ENCODE data around the gene SMARCB1.

The SMARCB1 gene

DNA sequence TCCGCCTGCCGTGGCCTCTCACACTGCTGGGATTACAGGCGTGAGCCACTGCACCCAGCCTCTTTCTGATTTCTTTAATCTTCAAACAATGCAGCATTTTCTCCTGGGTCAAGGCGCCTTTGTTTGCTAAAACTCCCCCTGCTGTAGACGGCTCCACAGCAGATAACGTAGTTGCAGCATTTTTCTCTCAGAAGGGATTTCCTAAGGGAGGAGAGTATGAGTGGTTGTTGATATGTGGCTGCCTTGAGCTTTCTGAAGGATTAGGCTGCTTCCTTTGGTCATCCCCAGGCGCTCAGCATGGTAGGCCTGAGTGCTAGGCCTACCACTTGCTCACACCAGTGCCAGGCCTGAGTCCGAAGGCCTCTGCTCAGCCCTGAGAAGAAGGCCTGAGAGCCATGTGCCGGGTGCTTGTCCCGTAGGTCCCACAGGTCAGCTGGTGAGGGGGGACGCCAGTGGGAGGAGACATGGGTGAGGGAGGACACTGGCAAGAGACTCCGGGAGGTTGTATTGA is 18.1 kb downstream of the SMARCB1 start:
- DNase-seq, result no peak

DNA sequence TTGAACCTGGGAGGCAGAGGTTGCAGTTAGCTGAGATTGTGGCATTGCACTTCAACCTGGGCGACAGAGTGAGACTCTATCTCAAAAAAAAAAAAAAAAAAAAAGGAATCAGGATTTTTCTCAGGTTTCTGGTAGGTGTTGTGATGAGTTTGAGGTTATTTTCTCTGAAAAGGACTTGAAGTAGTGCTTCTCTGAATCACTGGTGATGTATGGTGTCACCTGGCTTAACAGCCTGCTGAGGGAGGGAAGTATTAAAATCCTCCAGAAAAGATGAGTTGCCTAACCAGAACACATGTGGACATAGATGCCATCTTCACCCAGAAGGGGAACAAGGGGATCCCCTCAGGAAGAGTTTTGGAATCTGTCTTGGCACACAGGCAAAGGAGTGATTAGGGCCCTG is 20.1 kb downstream of the SMARCB1 start:
- no peak for DNase-seq

DNA sequence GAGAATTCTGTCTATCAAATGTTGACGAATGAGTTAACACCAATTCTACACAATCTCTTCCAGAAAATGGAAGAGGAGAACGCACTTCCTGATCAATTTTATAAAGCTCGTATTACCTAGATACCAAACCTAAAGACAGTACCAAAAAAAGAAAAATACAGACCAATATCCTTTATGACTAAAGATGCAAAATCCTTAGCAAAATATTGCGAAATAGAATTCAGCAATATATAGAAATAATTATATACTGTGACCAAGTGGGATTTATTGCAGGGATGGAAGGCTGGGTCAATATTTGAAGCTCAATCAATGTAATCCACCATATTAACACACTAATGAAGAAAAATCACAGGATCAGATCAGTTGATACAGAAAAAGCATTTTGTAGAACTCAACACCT is 25.6 kb downstream of the SMARCB1 start:
- DNase-seq, result no peak

DNA sequence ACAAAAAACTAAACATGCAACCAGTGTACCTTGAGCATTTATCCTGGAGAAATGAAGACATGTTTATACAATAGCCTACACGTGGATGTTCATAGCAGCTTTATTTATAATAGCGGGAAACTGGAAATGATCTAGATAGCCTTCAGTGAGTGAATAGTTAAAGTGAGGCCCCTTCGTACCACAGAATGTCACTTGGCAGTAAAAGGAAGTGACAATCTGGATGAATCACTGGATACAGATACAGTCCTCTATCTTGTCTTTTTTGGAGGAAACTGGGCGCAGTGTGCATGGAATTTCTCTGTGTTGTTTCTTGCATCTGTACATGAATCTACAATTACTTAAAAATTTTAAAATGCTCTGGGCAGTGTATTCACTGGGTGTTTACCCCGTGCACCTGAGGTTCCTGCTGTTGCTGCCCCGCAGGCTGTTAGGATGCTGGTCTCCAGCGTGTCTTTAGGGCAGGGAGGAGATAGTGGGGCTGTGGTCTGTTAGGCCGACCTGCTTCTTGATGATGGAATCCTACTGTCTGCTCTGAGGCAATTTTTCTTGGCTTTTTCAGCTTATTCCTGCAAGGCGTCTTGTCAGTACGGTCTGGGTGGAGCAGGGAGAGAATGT is 28.9 kb downstream of the SMARCB1 start:
- no peak for DNase-seq

DNA sequence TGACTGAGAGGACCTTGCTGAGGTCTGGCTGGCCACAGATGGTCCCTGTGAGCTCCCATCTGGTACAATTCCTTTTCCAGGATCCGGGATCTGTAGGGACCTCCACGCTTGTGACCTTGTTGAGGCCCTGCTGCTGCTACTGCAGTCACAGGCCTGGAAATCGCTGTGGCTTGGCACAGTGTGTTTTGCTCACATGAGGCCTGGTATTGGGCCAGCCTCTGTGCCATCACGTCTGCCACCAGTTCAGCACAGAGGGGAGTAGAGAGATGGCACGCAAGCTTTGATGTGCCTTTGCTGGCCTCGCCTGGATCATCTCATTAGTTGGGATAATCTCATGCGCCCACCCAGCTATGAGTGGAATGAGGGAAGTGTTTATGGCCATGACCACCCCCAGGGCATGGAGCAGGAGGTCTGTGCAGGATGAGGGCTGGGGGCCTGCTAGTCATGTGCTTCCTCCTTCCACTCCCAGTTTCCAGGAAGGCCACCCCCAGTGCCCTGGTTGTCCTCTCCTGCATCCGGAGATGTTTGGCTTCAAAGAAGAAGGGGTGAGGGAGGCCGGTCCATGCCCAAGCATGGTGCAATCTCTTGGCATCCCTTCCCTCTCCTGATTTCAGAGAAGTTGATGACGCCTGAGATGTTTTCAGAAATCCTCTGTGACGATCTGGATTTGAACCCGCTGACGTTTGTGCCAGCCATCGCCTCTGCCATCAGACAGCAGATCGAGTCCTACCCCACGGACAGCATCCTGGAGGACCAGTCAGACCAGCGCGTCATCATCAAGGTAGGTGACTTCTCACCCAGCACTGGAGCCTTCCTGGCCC is 29.6 kb downstream of the SMARCB1 start:
- DNase-seq, result peak; percentile 64

DNA sequence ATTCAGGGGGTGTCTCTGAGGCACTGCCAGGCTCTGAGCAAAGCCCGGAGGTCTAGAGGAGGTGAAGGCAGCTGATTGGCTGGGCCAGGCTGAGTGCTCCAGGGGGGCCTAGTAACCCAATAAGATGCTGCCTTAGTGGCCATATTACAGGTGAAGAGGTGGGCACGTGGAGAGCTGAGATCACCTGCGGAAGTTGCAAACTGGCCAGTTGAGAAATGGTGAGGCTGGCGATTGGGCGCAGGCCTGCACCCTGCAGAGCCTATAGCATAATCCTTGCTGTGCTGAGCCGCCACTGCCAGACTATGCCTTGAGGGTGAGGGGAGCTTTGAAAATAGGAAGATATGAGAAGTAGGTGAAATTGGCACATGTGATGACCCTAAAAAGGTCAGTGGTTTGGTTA is 30.4 kb downstream of the SMARCB1 start:
- no peak for DNase-seq

DNA sequence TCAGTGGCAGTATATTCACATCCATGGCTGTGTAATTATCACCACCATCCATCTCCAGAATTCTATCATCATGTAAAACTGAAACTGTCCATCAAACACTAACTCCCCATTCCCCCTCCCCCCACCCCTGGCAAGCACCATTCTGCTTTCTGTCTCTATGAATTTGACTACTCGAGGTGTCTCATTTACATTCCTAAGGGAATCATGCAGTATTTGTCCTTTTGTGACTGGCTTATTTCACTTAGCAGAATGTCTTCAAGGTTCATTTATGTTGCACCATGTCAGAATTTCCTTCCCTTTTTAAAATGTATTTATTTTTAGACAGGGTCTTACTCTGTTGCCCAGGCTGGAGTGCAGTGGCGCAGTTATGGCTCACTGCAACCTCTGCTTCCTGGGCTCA is 31.8 kb downstream of the SMARCB1 start:
- DNase-seq, result no peak

DNA sequence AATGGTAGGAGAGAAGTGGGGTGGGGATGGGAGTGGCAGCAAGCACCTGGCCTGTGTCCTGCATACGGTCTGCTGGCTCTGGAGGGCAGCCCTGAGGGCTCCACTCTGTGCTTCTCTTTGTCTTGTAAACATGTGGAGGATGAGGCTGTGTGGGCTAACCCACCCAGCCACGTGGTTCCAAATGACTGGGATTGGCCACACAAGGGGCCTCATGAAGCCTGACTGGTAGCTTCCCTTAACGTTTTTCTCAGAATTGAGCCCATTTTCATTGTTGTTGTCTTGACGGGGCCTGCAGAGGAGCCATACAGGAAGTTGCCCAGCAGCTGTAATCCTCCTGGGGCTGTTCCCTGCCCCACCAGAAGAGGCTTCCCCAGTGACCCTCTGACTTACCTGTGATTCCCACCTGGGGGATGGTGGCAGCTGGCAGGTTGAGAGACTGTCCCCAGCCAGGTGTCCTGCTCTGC is 34.0 kb downstream of the SMARCB1 start:
- DNase-seq, result no peak

DNA sequence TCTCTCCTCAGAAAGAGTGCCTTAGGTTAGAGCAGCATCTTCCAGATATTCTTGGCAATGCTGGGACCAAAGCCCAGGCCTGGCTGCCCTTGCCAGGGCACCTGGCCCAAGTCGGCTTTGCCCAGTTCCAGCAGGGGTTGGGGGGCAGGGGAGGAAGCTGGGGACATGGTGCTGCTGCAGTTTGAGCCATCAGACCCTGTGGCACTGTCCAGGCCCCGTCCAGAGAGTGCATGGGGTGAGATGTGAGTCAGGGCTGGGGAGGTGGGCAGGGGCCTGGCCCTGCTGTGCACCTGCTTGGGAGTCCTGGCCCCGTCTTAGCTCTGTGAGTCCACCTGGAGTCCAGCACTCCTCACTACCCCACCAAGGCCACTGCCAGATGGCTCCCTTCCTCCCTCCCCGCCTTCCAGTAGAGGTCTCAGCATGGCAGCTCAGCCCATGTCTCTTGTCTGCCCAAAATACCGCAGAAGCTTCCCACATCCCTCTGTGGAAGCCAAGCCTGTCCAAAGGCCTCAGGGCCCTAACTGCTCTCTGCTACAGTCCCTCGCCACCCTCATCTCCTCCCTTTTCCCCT is 35.4 kb downstream of the SMARCB1 start:
- no peak for DNase-seq

DNA sequence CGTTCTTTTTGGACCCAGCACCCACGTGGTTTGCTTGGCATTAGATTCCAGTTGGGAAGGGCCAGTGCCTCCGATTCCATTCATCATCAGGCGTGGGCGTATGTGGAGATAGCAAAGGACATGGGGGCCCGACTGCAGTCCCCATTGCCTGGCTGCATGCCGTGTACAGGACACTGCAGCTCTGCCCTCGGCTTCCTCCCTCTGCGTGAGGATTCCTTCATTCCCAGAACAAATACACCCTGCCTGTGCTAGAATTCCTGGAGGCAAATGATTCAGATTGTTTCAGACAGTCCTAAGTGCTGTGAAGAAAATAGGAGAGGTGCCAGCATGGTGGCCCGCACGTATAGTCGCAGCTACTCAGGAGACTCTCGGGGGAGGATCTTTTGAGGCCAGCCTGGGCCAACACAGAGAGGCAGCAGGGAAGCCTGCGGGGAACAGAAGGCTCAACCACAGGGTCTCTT is 36.6 kb downstream of the SMARCB1 start:
- DNase-seq, result no peak

DNA sequence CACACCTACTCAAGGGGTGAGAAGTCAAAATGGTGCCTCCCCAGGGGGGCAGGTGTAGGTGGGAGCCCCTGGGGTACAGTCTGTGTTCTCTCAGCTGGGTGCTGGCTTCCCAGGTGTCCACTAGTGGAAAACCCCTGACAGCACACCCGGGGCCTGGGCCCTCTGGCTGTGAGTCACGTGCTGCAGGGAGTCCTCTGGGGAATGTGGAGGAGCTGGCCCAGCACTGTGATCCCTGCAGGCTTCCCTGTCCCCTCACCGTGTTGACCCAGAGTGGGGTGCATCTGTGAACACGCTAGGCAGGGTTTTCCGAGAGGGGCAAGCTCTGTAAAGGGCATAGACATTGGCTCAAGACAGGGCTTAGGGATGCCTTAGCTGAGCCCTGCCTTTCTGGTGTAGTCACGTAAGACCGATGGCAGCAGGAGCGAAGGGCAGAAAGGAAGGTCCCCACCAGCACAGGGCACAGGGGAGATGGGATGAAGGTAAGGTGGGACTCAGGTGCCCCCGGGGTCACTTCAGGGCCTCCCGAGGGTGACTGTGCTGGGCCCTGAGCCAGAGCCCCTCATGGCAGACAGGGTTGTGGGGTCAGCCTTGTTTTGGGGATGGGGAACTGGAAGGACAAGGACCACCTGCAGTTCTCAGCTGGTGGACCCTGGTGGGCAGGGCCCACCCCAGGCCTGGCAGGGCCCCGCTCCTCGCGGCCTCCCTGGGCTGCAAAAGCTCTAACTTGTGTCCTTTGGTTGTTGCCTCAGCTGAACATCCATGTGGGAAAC is 37.9 kb downstream of the SMARCB1 start:
- DNase-seq, result no peak

DNA sequence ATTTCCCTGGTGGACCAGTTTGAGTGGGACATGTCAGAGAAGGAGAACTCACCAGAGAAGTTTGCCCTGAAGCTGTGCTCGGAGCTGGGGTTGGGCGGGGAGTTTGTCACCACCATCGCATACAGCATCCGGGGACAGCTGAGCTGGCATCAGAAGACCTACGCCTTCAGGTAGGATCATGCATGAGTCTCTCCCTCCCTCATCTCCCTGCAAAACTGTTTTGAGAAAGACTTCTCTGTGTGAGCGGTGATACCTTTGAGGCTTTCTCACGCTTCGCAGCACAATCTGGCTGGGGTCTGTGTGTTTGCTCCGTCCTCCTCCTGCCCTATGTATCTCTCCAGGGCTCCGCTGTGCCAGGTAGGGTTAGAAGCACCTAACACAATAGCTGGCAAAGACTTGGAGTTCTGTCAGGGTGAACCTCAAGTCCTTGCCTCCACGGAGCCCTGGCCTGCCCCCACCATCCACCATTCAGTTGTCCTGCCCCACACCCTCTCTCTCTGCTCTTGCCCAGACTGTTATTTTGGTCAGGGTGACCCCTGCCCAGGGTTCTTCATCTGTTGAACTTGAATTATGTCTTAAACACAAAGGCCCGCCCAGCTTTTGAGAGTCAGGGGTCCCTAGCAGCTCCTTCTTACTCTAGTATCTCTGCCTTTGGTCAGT is 38.6 kb downstream of the SMARCB1 start:
- DNase-seq, result no peak

DNA sequence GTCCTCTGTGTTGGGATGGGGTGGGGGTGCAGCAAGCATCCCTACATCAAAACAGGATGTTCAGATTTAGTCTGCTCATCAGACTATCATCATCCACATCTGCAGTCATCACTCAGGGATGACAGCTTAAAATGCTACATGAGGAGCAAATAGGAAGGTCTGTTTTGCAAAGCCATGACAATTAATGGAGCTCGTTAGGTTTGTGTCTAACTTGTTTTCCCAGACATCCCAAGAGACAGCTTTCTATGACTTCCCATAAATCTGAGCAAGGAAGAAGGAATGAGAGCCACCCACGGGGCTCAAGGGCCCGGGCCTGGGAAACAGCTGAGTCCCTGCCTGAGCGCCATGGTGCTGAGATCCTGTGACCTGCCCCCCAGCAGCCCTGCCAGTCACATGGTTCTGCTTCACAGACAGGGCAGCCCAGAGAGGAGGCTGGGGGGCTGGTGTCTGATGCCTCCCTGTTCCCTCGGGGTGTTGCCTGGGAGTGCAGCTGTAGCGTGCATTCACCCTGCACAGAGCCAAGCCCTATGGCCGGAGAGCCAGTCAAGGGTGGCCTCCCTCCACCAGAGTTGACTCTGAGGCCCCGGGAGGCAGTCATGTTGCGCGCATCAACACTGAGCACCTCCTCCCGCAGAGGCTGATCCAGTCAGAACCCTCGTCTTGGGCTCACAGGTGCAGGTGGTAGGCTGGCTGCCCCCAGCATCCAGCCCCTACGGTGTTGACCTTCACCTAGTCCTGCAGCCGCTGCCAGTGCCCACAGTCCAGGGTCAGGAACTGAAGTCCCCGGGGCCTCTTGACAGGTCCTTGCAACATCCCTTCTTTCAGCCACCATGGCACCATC is 40.0 kb downstream of the SMARCB1 start:
- no peak for DNase-seq

DNA sequence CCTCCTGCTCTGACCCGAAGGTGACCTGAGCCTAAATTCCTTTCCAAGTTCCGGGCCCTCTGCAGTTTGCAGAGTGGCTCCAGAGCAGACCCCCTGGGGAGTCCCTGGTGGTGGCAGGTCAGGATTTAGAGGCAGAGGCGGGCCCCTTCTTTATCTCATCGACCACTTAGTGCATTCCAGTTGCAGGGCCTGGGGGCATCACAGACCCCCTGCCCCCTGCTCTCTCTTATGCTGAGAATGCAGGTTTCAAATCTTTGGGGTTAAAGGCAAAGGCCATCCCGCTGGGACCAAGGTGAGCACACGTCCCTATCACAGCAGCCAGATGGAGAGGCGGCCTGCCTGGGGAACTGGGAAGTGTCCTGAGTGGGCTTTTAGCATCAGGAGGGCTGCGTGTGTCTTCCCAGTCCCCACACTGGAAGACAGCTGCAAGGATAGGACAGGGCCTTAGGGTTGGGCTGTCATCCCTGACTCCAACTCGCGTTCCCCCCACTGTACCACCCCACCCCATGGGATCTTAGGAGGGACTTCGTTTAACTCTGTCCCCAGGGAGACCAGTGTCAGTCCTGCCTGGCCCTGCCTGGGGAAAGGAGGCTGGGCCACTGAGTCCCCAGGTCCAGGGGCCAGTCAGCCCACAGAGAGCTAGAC is 40.7 kb downstream of the SMARCB1 start:
- DNase-seq, result no peak

DNA sequence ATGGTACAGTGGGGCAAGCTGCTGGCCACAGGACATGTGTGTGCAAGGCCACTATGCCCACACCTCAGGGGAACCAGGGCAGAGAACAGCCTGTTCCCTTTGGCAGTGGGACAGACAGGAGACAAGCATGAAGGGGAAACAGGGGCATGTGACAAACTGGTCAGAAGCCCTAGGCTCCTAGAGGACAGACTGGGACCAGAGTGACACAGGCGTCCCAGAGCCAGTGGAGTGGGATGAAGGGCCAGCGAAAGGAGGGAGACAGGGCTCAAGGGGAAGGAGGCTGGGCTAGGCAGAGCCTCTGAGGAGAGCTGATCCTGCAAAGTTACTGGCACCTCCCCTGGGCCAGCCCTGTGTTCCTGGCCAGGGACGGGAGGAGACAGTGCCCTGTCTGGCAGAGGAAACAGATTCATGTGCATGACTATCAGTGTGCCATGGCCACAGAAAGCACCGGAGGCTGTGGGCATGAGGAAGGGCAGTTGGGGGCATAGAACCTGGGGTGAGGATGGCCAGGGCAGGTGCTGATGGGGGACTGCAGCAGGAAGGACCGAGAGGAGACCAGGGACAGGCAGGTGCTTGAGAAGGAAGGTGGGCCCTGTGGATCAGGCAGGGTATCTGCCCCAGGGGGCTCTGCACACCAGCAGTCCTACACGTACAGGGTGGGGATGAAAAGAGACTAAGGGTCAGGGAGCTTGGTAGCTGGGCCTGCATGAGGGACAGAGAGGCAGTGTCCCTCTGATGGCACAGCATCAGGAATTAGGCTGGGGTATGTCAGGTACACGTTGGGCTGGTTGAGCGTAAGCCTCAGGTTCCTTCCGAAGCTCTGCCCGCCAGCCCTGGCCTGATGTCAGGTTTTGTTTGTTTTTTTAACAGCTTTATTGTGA is 42.3 kb downstream of the SMARCB1 start:
- DNase-seq, result no peak

DNA sequence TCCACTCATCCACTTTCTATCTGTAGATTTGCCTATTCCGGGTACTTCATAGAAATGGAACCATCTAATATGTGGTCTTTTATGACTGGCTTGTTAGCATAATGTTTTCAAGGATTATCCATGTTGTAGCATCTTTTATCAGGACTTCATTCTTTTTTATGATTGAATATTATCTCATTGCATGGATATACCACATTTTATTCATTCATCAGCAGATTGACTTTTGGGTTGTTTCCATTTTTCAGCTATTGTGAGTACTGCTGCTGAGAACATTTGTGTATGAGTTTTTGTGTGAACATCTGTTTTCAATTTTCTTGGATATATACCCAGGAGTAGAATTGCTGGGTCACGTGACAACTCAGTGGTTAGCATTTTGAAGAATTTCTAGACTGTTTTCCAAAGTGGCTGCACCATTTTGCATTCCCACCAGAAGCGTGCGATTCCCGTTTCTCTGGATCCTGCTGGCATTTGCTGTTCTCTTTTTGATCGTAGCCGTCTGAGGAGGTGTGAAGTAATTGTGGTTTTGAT is 43.1 kb downstream of the SMARCB1 start:
- DNase-seq, result no peak

DNA sequence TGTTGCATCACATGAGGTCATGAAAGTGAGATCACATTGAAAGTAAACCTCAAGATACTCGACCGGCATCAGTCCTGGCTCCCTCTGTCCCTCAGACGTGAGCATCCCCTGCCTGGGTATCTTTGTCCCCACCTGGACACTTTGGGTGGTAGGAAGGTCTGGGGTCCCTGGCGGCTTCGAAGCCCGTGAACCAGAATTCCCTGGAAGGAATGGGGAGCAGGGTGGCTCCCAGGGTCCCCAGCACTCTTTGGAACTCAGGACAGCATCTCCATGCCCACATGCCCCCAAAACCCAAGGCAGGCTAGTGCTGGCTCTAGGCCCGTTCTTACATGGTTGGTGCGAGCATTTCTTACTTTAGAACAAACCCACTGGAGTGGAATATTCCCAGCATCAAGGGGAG is 44.5 kb downstream of the SMARCB1 start:
- no peak for DNase-seq

DNA sequence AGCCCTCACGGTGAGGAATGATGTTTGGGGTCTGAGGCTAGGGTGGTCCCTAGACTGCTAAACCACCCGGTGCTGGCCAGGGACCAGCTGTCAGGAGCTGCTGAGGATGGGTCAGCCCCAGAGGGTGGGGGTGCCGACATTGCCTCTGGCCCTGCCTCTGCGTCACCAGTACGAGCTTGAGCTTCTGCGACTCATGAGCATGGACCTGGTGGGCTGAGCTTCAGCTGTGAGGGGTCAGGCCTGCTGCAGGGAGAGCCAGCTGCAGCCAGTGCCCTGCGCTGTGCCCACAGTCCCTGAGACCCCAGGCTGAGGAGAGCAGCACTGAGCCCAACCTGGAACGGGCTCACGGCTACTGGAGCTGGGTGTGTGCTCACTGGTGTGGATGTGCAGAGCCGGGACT is 45.0 kb downstream of the SMARCB1 start:
- no peak for DNase-seq

DNA sequence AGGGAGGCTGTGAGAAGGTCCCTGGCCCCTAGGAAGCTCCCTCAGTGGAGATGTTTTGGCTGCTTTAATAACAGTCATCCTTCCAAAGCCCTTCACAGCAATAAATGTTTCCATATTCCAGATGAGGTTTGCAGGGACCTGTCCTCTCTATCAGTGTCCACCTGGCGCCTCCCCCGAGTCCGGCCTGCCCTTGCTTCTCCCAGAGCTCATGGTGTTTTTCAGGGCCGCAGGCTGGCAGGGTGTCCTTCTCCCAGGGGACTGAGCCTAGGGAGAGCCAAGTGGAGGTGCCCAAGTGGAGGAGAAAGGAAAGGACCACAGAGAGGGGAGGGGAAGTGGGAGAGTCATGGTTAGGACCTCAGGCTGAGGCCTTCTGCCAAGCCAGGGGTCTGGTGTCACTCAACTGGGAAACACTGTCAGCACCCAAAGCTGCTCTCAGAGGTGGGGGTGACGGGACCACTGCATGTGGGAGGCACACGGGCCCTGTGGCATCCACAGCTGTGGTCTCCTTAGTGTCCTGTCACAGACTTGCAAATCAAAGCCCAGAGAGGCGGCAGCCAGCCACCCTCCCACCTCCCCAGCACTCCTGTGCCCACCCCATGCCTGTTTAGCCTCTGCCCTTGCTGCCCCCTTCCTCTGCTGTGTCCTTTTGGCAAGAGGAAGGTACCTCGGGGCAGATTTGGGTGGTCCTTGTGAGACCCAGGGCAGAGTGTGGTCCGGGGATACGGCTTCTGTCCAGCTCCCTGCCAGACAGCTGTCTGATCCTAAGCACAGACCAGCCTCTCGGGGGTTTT is 45.7 kb downstream of the SMARCB1 start:
- DNase-seq, result no peak
